K562 (cell line): Measurements from ENCODE around the gene CERS1. TPM values are rescaled to one million over a fixed set of nuclear protein-coding genes. Genes with fewer than 3 reads are reported as not detected.

ENCODE experiments used
- ATAC-seq: fragments of 200-7000 bp; cut with Tn5 transposase; 3 replicates; pipeline ENCODE4 v1.9.1; 2020; ENCODE audit warnings: moderate library complexity
- BruUV-seq: library from RNA; stranded (reverse); fragments of 400-500 nt; replicated peaks from 2 replicates; lab custom pipeline; 2021; lab: Mats Ljungman, UMichigan
- CTCF ChIA-PET: fragments of 300-600 bp; formaldehyde crosslinking; extraction: SDS; loops from one replicate; lab custom pipeline; 2021; ENCODE audit warnings: low intra/inter-chr PET ratio; lab: Yijun Ruan, JAX
- POLR2A ChIA-PET: fragments of 300-600, 350-650 bp; sonication (Branson Sonifier 250); formaldehyde crosslinking; extraction: SDS; loops from one replicate; lab custom pipeline; 2021; ENCODE audit warnings: antibody characterized with exemption, inconsistent platforms; lab: Yijun Ruan, JAX
- DNase-seq, 4 experiments: peaks; one replicate each; pipeline versions ENCODE4 v3.0.0 to v3.0.0-alpha.2; 2011 to 2018; ENCODE audit warnings: low spot score in 3 of 4, mixed read lengths in 3 of 4; ENCODE audit errors: extremely low read depth in 1 of 4
- FAIRE-seq: peaks from 2 replicates; lab custom pipeline; 2011; peaks lifted over from hg19 to GRCh38; lab: Jason Lieb, UNC
- H2AFZ ChIP-seq: 2 replicates; pipeline ENCODE4 v1.6.0; 2011; ENCODE audit warnings: low read depth, low read length, control low read depth, inconsistent platforms
- H3K27ac ChIP-seq: fragments of 200-600 bp; 3 replicates; pipeline ENCODE4 v1.8.0; 2011; ENCODE audit warnings: low read depth, mild to moderate bottlenecking, control low read depth, inconsistent platforms, low read length, moderate library complexity, mixed read lengths; ENCODE audit errors: extremely low read depth
- H3K27me3 ChIP-seq, 2 experiments: fragments of 300-600 bp in 1 of 2; 2 replicates in 1 of 2; 3 replicates in 1 of 2; pipeline versions ENCODE4 v1.6.0 to v1.8.0; 2011; ENCODE audit warnings: inconsistent platforms in 2 of 2, low read length in 2 of 2, mild to moderate bottlenecking in 1 of 2, mixed read lengths in 1 of 2, moderate library complexity in 1 of 2; ENCODE audit not compliant: control insufficient read depth in 2 of 2, insufficient read depth in 2 of 2
- H3K36me3 ChIP-seq: fragments of 300-600 bp; 3 replicates; pipeline ENCODE4 v1.8.0; 2011; ENCODE audit warnings: mild to moderate bottlenecking, low read length, inconsistent platforms; ENCODE audit not compliant: control insufficient read depth, insufficient read depth
- H3K4me1 ChIP-seq, 2 experiments: fragments of 200-600 bp in 1 of 2; replicated peaks in 1 of 2; 2 replicates in 1 of 2; 3 replicates in 1 of 2; pipeline versions ENCODE4 v1.5.1 to v1.8.0; 2011; ENCODE audit warnings: inconsistent platforms in 2 of 2, low read length in 2 of 2, mild to moderate bottlenecking in 1 of 2, mixed read lengths in 1 of 2, moderate library complexity in 1 of 2; ENCODE audit not compliant: control insufficient read depth in 2 of 2, insufficient read depth in 2 of 2
- H3K4me2 ChIP-seq: 2 replicates; pipeline ENCODE4 v1.6.1; 2011; ENCODE audit warnings: low read length, control low read depth, inconsistent platforms, mixed read lengths; ENCODE audit not compliant: insufficient read depth
- H3K4me3 ChIP-seq: fragments of 200-600 bp; sonication (generic), shearing (Covaris generic); 2 replicates; pipeline ENCODE4 v1.5.1; 2016; ENCODE audit warnings: control low read depth, inconsistent platforms
- H3K79me2 ChIP-seq: fragments of 200-600 bp; 3 replicates; pipeline ENCODE4 v1.8.0; 2011; ENCODE audit warnings: low read length, inconsistent platforms; ENCODE audit not compliant: control insufficient read depth, insufficient read depth
- H3K9ac ChIP-seq, 2 experiments: 2 replicates each; pipeline versions ENCODE4 v1.6.0 to v1.6.1; 2011; ENCODE audit warnings: low read depth in 2 of 2, low read length in 2 of 2, control low read depth in 1 of 2, inconsistent platforms in 1 of 2, mild to moderate bottlenecking in 1 of 2, mixed read lengths in 1 of 2; ENCODE audit not compliant: insufficient read depth in 1 of 2
- H3K9me1 ChIP-seq: one replicate; pipeline ENCODE4 v1.6.0; 2011; ENCODE audit warnings: inconsistent platforms, mild to moderate bottlenecking, low read length, moderate library complexity; ENCODE audit not compliant: control insufficient read depth, insufficient read depth
- H3K9me3 ChIP-seq: replicated peaks from 2 replicates; pipeline ENCODE4 v1.5.1; 2011; ENCODE audit warnings: low read depth, low read length, inconsistent platforms; ENCODE audit not compliant: control insufficient read depth, insufficient read depth
- H4K20me1 ChIP-seq: replicated peaks from 2 replicates; pipeline ENCODE4 v1.6.1; 2011; ENCODE audit warnings: low read length, inconsistent platforms, mixed read lengths; ENCODE audit not compliant: control insufficient read depth, insufficient read depth
- RBM25 ChIP-seq: fragments of 200-400 bp; formaldehyde crosslinking; IDR thresholded peaks from 2 replicates; pipeline ENCODE4 v1.6.1; 2018; ENCODE audit warnings: low read length, low read depth, moderate library complexity; ENCODE audit not compliant: severe bottlenecking
- WGBS: fragments of 100-300 bp; shearing (Covaris generic); methylation state at CpG from one replicate; pipeline ENCODE4 v1.1.6; 2016; ENCODE audit warnings: low coverage, mixed read lengths; ENCODE audit not compliant: insufficient coverage; ENCODE audit errors: missing lambda C conversion rate; 5-methylcytosine and 5-hydroxymethylcytosine counted together
- in situ Hi-C: fragments of 300-500 bp; cut with MboI; formaldehyde crosslinking; loops from 4 replicates; pipeline ENCODE4 v1.15.0; 2018; ENCODE audit warnings: inconsistent platforms, mixed read lengths
- intact Hi-C: fragments of 100-400 bp; cut with micrococcal nuclease; formaldehyde crosslinking; loops from 2 replicates; pipeline ENCODE4 v1.14.2; 2022
- polyA plus RNA-seq, 8 experiments: library from polyadenylated mRNA; depleted of rRNA in 4 of 8; stranded (reverse) in 5 of 8; unstranded in 3 of 8; fragments of >200 nt; fragmentation: Nextera tagmentation in 2 of 8; fragmentation: Illumina TruSeq in 1 of 8; extraction: Ambion mirVana in 2 of 8; extraction: Trizol in 1 of 8; gene quantifications; 2 replicates each; pipeline versions ENCODE4 v1.2.1 to v1.2.3, GENCODE V29; 2011 to 2014; ENCODE audit warnings: inconsistent platforms in 1 of 8, missing spikeins in 1 of 8
- total RNA-seq, 7 experiments: library from RNA; depleted of rRNA in 6 of 7; stranded (reverse); fragments of >200 nt in 6 of 7; fragmentation: Illumina TruSeq in 2 of 7; extraction: Trizol in 2 of 7; gene quantifications; 2 replicates each; pipeline versions ENCODE4 v1.2.1 to v1.2.3, GENCODE V29; 2011 to 2021; ENCODE audit warnings: low replicate concordance in 1 of 7
- TF ChIP-seq, protein P1 (sequence below): fragments of 450-650 bp; IDR thresholded peaks from 2 replicates; pipeline ENCODE4 v1.6.1; 2016; ENCODE audit warnings: mild to moderate bottlenecking, moderate library complexity

The CERS1 gene
- total and polyA plus RNA-seq, 9 of the 15 experiments (the other 6 are each of a cell fraction or from before 2014, with no cell fraction given) = 0.33 to 1.5 (median 0.86) TPM; not detected in 2

DNA sequence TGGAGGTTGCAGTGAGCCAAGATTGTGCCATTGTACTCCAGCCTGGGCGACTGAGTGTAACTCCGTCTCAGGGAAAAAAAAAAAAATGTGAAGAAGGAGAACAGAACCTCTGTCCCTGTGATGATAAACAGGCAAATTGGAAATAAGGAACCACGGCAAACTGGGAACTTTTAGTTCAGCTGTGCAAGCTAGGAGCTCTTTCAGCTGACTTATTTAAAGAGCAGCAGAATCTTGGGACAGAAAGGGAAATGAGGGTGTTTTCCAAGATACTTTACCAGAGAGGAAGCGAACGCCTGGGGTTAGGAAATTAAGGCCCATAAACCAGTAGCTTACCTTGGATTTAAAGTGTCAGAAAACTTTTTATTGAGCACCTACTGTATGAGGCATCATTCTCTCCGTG lies 67.2 kb downstream of the CERS1 start:
- no peak overlapping the region for H2AFZ ChIP-seq
- peaks cover 3% of the 10 kb centered on the region; the same call in 2 of the 3 replicates for H3K36me3 ChIP-seq
- no peak overlapping the region for H3K4me2 ChIP-seq
- H4K20me1 ChIP-seq = peaks cover 13% of the 10 kb centered on the region
- peaks cover 3 to 22% of the 10 kb centered on the region in 2 experiments; a peak in 4 of 5 replicates for H3K4me1 ChIP-seq
- FAIRE-seq = no peak
- CTCF ChIA-PET = interaction anchor here (0.6 kb wide), 1 partner anchor 66 kb away, joined by 6 read pairs; no protein-coding TSS in a partner anchor
- POLR2A ChIA-PET = interaction anchor here (0.7 to 0.8 kb wide), 2 partner anchors 9 to 10 kb away, joined by 3 to 4 read pairs; no protein-coding TSS in a partner anchor
- DNase-seq = no peak
- no peak overlapping the region for H3K4me3 ChIP-seq
- no peaks in the 10 kb centered on the region for H3K27me3 ChIP-seq
- no peak overlapping the region for H3K27ac ChIP-seq
- 34% methylated on average over 5 of the region's 6 CpGs for WGBS
- H3K79me2 ChIP-seq = peaks cover 23% of the 10 kb centered on the region
- no TSS peak for BruUV-seq
- TF ChIP-seq, protein P1, sequence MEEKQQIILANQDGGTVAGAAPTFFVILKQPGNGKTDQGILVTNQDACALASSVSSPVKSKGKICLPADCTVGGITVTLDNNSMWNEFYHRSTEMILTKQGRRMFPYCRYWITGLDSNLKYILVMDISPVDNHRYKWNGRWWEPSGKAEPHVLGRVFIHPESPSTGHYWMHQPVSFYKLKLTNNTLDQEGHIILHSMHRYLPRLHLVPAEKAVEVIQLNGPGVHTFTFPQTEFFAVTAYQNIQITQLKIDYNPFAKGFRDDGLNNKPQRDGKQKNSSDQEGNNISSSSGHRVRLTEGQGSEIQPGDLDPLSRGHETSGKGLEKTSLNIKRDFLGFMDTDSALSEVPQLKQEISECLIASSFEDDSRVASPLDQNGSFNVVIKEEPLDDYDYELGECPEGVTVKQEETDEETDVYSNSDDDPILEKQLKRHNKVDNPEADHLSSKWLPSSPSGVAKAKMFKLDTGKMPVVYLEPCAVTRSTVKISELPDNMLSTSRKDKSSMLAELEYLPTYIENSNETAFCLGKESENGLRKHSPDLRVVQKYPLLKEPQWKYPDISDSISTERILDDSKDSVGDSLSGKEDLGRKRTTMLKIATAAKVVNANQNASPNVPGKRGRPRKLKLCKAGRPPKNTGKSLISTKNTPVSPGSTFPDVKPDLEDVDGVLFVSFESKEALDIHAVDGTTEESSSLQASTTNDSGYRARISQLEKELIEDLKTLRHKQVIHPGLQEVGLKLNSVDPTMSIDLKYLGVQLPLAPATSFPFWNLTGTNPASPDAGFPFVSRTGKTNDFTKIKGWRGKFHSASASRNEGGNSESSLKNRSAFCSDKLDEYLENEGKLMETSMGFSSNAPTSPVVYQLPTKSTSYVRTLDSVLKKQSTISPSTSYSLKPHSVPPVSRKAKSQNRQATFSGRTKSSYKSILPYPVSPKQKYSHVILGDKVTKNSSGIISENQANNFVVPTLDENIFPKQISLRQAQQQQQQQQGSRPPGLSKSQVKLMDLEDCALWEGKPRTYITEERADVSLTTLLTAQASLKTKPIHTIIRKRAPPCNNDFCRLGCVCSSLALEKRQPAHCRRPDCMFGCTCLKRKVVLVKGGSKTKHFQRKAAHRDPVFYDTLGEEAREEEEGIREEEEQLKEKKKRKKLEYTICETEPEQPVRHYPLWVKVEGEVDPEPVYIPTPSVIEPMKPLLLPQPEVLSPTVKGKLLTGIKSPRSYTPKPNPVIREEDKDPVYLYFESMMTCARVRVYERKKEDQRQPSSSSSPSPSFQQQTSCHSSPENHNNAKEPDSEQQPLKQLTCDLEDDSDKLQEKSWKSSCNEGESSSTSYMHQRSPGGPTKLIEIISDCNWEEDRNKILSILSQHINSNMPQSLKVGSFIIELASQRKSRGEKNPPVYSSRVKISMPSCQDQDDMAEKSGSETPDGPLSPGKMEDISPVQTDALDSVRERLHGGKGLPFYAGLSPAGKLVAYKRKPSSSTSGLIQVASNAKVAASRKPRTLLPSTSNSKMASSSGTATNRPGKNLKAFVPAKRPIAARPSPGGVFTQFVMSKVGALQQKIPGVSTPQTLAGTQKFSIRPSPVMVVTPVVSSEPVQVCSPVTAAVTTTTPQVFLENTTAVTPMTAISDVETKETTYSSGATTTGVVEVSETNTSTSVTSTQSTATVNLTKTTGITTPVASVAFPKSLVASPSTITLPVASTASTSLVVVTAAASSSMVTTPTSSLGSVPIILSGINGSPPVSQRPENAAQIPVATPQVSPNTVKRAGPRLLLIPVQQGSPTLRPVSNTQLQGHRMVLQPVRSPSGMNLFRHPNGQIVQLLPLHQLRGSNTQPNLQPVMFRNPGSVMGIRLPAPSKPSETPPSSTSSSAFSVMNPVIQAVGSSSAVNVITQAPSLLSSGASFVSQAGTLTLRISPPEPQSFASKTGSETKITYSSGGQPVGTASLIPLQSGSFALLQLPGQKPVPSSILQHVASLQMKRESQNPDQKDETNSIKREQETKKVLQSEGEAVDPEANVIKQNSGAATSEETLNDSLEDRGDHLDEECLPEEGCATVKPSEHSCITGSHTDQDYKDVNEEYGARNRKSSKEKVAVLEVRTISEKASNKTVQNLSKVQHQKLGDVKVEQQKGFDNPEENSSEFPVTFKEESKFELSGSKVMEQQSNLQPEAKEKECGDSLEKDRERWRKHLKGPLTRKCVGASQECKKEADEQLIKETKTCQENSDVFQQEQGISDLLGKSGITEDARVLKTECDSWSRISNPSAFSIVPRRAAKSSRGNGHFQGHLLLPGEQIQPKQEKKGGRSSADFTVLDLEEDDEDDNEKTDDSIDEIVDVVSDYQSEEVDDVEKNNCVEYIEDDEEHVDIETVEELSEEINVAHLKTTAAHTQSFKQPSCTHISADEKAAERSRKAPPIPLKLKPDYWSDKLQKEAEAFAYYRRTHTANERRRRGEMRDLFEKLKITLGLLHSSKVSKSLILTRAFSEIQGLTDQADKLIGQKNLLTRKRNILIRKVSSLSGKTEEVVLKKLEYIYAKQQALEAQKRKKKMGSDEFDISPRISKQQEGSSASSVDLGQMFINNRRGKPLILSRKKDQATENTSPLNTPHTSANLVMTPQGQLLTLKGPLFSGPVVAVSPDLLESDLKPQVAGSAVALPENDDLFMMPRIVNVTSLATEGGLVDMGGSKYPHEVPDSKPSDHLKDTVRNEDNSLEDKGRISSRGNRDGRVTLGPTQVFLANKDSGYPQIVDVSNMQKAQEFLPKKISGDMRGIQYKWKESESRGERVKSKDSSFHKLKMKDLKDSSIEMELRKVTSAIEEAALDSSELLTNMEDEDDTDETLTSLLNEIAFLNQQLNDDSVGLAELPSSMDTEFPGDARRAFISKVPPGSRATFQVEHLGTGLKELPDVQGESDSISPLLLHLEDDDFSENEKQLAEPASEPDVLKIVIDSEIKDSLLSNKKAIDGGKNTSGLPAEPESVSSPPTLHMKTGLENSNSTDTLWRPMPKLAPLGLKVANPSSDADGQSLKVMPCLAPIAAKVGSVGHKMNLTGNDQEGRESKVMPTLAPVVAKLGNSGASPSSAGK = no peak
- peak; percentile 15 for TF ChIP-seq RBM25
- intact Hi-C loops = no loop called here
- peaks cover 2% of the 10 kb centered on the region; the same call in 1 of the 2 replicates for H3K9me3 ChIP-seq
- ATAC-seq = no peak
- in situ Hi-C loops = no loop called here
- no peaks in the 10 kb centered on the region for H3K9me1 ChIP-seq
- no peak overlapping the region for H3K9ac ChIP-seq
